PFSK-1 (cell line): ENCODE results near the gene FBXO42.

Experiments
- FOXP2 ChIP-seq: optimal IDR thresholded peaks from 2 replicates; pipeline ENCODE3; 2011; ENCODE audit warnings: borderline replicate concordance, control low read depth, inconsistent platforms; ENCODE audit not compliant: insufficient read depth; ENCODE audit errors: extremely low read length, extremely low read depth
- POLR2AphosphoS5 ChIP-seq: IDR thresholded peaks from 2 replicates; pipeline ENCODE4 v1.6.1; 2012; ENCODE audit warnings: low read depth, mild to moderate bottlenecking, control low read depth, low read length, moderate library complexity
- REST ChIP-seq, 2 experiments: IDR thresholded peaks; 2 replicates each; pipeline versions ENCODE4 v1.6.1 to v1.8.0; 2011 to 2012; ENCODE audit warnings: low read depth in 2 of 2, low read length in 2 of 2, control low read depth in 1 of 2, inconsistent platforms in 1 of 2, mild to moderate bottlenecking in 1 of 2, moderate library complexity in 1 of 2; ENCODE audit not compliant: insufficient read depth in 1 of 2
- SIN3A ChIP-seq: IDR thresholded peaks from 2 replicates; pipeline ENCODE4 v1.6.1; 2012; ENCODE audit warnings: mild to moderate bottlenecking, low read length, moderate library complexity, borderline replicate concordance; ENCODE audit not compliant: insufficient read depth
- TAF1 ChIP-seq: IDR thresholded peaks from 2 replicates; pipeline ENCODE4 v1.6.1; 2012; ENCODE audit warnings: low read length, control low read depth, borderline replicate concordance; ENCODE audit not compliant: insufficient read depth

DNA sequence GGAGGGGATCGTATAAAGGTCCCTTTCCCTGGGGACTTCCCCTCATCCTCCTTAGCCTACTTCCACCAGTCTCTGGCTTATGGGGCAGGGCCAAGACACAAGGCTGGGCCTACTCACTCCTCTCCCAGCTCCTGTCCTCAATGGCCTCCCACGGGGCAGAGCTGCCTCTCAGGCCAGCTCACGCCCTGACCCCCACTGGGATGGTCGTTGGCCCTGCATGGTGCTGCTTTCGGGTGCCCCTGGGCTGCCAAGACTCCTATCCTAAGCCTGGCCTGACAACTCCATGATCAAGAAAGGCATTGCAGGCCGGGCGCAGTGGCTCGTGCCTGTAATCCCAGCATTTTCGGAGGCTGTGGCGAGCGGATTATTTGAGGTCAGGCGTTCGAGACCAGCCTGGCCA lies 121.5 kb downstream of the FBXO42 start:
- no peak for TF ChIP-seq REST (IDR thresholded peaks at IDR 0.05; ENCODE audit: insufficient read depth in 1 of 2, low read depth in 2 of 2, low read length in 2 of 2)
- no peak for TF ChIP-seq POLR2AphosphoS5
- TF ChIP-seq SIN3A = no peak
- no peak for TF ChIP-seq TAF1
- no peak for TF ChIP-seq FOXP2
